ENCODE measurements around the gene CDK6. TPM values are rescaled to one million over a fixed set of nuclear protein-coding genes. Genes with fewer than 3 reads are reported as not detected.

CDK6 gene
- total RNA-seq, 1 experiment from 2014 or later, result 124 TPM

GRCh38 chr7:92765725-92766124 is 70.6 kb downstream of the CDK6 start:
- TF ChIP-seq, protein P1, sequence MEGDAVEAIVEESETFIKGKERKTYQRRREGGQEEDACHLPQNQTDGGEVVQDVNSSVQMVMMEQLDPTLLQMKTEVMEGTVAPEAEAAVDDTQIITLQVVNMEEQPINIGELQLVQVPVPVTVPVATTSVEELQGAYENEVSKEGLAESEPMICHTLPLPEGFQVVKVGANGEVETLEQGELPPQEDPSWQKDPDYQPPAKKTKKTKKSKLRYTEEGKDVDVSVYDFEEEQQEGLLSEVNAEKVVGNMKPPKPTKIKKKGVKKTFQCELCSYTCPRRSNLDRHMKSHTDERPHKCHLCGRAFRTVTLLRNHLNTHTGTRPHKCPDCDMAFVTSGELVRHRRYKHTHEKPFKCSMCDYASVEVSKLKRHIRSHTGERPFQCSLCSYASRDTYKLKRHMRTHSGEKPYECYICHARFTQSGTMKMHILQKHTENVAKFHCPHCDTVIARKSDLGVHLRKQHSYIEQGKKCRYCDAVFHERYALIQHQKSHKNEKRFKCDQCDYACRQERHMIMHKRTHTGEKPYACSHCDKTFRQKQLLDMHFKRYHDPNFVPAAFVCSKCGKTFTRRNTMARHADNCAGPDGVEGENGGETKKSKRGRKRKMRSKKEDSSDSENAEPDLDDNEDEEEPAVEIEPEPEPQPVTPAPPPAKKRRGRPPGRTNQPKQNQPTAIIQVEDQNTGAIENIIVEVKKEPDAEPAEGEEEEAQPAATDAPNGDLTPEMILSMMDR (IDR thresholded peaks at IDR 0.05; ENCODE audit: unreplicated experiment), result no peak
- H3K27ac Mint-ChIP-seq (ENCODE audit: low read depth, unreplicated experiment), result peak overlapping the region; percentile 98
- peak overlapping the region; percentile 59 for H3K4me3 Mint-ChIP-seq (ENCODE audit: unreplicated experiment)
- CTCF ChIA-PET, result interaction anchor here (0.7 to 1.9 kb wide), 16 partner anchors 8 to 693 kb away, joined by 3 to 13 read pairs (median 4); no protein-coding TSS in a partner anchor
- POLR2A ChIA-PET, result interaction anchor here (0.7 to 3.8 kb wide), 26 partner anchors 10 to 134 kb away, joined by 3 to 27 read pairs (median 6); partner anchors contain the start of gene CDK6
- no peaks in the 10 kb centered on the region for H3K9me3 Mint-ChIP-seq (ENCODE audit: unreplicated experiment)
- intact Hi-C loops (cut with micrococcal nuclease), result loop anchor here (1.0 to 5.0 kb wide), 2 partner anchors 67 to 69 kb away; no protein-coding TSS in a partner anchor
- no peaks in the 10 kb centered on the region for H3K27me3 Mint-ChIP-seq (ENCODE audit: insufficient read depth, unreplicated experiment)
- peaks cover 40% of the 10 kb centered on the region for H3K4me1 Mint-ChIP-seq (ENCODE audit: insufficient read depth, unreplicated experiment)
- peak; percentile 67 for DNase-seq (ENCODE audit: unreplicated experiment)
- no TSS peak for BruUV-seq (replicated peaks)
- H3K36me3 Mint-ChIP-seq (ENCODE audit: insufficient read depth, unreplicated experiment), result no peaks in the 10 kb centered on the region

DNA sequence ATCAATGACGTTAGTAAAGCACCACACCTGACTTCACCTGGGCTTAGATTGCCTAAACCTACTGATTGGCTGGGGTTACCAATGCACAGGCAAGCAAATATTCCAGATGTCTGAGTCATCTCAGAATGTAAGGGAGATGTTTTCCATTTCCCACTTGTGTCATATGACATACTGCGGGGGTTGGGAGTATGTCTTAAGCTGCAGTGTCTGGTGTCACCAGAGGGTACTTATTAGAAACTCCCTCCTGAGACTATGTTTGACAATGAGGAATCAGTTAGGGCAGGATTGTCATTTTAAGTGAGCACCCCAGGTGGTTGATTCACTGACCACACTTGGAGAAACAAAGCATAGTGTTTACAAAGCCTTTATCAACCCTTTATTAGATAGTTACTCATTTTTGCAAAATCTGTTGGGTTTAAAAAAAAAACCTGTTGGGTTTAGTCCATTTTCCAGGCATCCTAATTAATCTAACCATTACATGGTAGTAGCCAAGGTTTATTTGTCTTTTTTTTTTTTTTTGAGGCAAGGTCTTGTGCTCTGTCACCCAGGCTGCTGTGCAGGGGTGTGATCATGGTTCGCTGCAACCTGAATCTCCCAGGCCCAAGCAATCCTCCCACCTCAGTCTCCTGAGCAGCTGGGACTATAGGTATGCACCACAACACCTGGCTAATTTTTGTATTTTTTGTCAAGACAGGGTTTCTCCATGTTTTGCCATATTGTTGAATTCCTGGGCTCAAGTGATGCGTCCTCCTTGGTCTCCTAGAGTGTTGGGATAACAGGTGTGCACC is 72.5 kb downstream of the CDK6 start:
- Mint-ChIP-seq H3K4me3 (ENCODE audit: unreplicated experiment) (no peak overlapping the region), H3K27ac (ENCODE audit: low read depth, unreplicated experiment) (peak overlapping the region; percentile 86), H3K27me3 (ENCODE audit: insufficient read depth, unreplicated experiment) (no peaks in the 10 kb centered on the region), H3K4me1 (ENCODE audit: insufficient read depth, unreplicated experiment) (peaks cover 39% of the 10 kb centered on the region), H3K9me3 (ENCODE audit: unreplicated experiment) (no peaks in the 10 kb centered on the region), H3K36me3 (ENCODE audit: insufficient read depth, unreplicated experiment) (no peaks in the 10 kb centered on the region)
- CTCF ChIA-PET, result interaction anchor here (0.9 kb wide), 2 partner anchors 9 to 16 kb away, joined by 3 to 4 read pairs; no protein-coding TSS in a partner anchor
- intact Hi-C loops (cut with micrococcal nuclease), result no loop called here
- peak; percentile 86 for DNase-seq (ENCODE audit: unreplicated experiment)
- POLR2A ChIA-PET, result interaction anchor here (1.3 to 3.0 kb wide), 5 partner anchors 16 to 50 kb away, joined by 3 to 18 read pairs (median 6); no protein-coding TSS in a partner anchor
- no TSS peak for BruUV-seq (replicated peaks)
- TF ChIP-seq, protein P1 (IDR thresholded peaks at IDR 0.05; ENCODE audit: unreplicated experiment), result no peak

DNA sequence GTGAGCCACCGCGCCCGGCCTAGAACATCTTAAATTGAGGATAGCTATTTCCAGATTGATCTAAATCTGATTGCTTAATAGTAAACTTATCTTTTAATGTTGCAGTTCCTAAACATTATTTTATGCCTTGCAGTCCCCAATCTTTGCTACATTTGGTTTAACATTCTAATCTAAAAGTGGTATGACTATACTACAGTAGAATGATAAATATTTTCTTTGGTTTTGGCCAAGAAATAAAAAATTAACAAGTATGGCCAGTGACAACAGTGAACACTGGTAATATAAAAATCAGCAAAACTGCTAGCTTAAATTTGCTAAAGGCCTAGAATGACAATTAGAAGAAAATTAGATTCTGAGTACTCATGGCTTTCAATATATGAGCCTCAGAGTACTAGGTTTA is 73.5 kb downstream of the CDK6 start:
- ChIA-PET CTCF (interaction anchor here (0.6 to 0.8 kb wide), 3 partner anchors 16 to 48 kb away, joined by 3 read pairs; no protein-coding TSS in a partner anchor), POLR2A (interaction anchor here (1.1 to 1.7 kb wide), 5 partner anchors 11 to 45 kb away, joined by 3 to 6 read pairs (median 4); no protein-coding TSS in a partner anchor)
- H3K9me3 Mint-ChIP-seq (ENCODE audit: unreplicated experiment), result no peaks in the 10 kb centered on the region
- H3K27me3 Mint-ChIP-seq (ENCODE audit: insufficient read depth, unreplicated experiment), result no peaks in the 10 kb centered on the region
- DNase-seq (ENCODE audit: unreplicated experiment), result no peak
- peaks cover 30% of the 10 kb centered on the region for H3K4me1 Mint-ChIP-seq (ENCODE audit: insufficient read depth, unreplicated experiment)
- TF ChIP-seq, protein P1 (IDR thresholded peaks at IDR 0.05; ENCODE audit: unreplicated experiment), result no peak
- no peak overlapping the region for H3K4me3 Mint-ChIP-seq (ENCODE audit: unreplicated experiment)
- BruUV-seq (replicated peaks), result no TSS peak
- intact Hi-C loops (cut with micrococcal nuclease), result no loop called here
- no peaks in the 10 kb centered on the region for H3K36me3 Mint-ChIP-seq (ENCODE audit: insufficient read depth, unreplicated experiment)
- no peak overlapping the region for H3K27ac Mint-ChIP-seq (ENCODE audit: low read depth, unreplicated experiment)

GRCh38 chr7:92761391-92762097 is 74.8 kb downstream of the CDK6 start:
- peaks cover 17% of the 10 kb centered on the region for H3K4me1 Mint-ChIP-seq (ENCODE audit: insufficient read depth, unreplicated experiment)
- POLR2A ChIA-PET, result interaction anchor here (0.6 to 1.7 kb wide), 6 partner anchors 10 to 71 kb away, joined by 3 to 6 read pairs (median 3); no protein-coding TSS in a partner anchor
- DNase-seq (ENCODE audit: unreplicated experiment), result no peak
- intact Hi-C loops (cut with micrococcal nuclease), result no loop called here
- H3K9me3 Mint-ChIP-seq (ENCODE audit: unreplicated experiment), result no peaks in the 10 kb centered on the region
- TF ChIP-seq, protein P1 (IDR thresholded peaks at IDR 0.05; ENCODE audit: unreplicated experiment), result no peak
- peaks cover 4% of the 10 kb centered on the region for H3K36me3 Mint-ChIP-seq (ENCODE audit: insufficient read depth, unreplicated experiment)
- CTCF ChIA-PET, result interaction anchor here (0.7 to 1.9 kb wide), 3 partner anchors 10 to 70 kb away, joined by 3 to 8 read pairs (median 4); no protein-coding TSS in a partner anchor
- H3K4me3 Mint-ChIP-seq (ENCODE audit: unreplicated experiment), result no peak overlapping the region
- no TSS peak for BruUV-seq (replicated peaks)
- no peaks in the 10 kb centered on the region for H3K27me3 Mint-ChIP-seq (ENCODE audit: insufficient read depth, unreplicated experiment)
- H3K27ac Mint-ChIP-seq (ENCODE audit: low read depth, unreplicated experiment), result no peak overlapping the region
